HT1080 (cell line): Measurements from ENCODE around the gene NALCN. TPM values are rescaled to one million over a fixed set of nuclear protein-coding genes. Genes with fewer than 3 reads are reported as not detected.

Source experiments
- DNase-seq: peaks from one replicate; pipeline ENCODE4 v3.0.0-alpha.2; 2015; ENCODE audit warnings: low read depth
- total RNA-seq: library from RNA; depleted of rRNA; stranded (reverse); fragments of >200 nt; shearing (Covaris generic); gene quantifications from 2 replicates; pipeline ENCODE4 v1.2.3, GENCODE V29; 2014

The NALCN gene
- total RNA-seq, 1 experiment from 2014 or later, result 3.1 TPM

- no peak for DNase-seq
Measured at GRCh38 chr13:101139081-101139480, 277.2 kb downstream of the NALCN start.

- DNase-seq, result peak; percentile 51
Measured at GRCh38 chr13:101127741-101128353, 288.5 kb downstream of the NALCN start.

- no peak for DNase-seq
Measured at GRCh38 chr13:101123028-101123427, 293.3 kb downstream of the NALCN start.

GRCh38 chr13:101121608-101122007 is 294.7 kb downstream of the NALCN start:
- DNase-seq, result no peak

GRCh38 chr13:101120007-101120406 is 296.3 kb downstream of the NALCN start:
- DNase-seq, result no peak

GRCh38 chr13:101116826-101117225 is 299.5 kb downstream of the NALCN start:
- no peak for DNase-seq

- DNase-seq, result no peak
Measured at GRCh38 chr13:101116341-101116740, 300.0 kb downstream of the NALCN start.

- peak; percentile 52 for DNase-seq
Measured at GRCh38 chr13:101115762-101116171, 300.5 kb downstream of the NALCN start.

- no peak for DNase-seq
Measured at GRCh38 chr13:101111894-101112293, 304.4 kb downstream of the NALCN start.

- no peak for DNase-seq
Measured at GRCh38 chr13:101109005-101109404, 307.3 kb downstream of the NALCN start.

- DNase-seq, result peak; percentile 8
Measured at GRCh38 chr13:101098873-101099272, 317.4 kb downstream of the NALCN start.

- no peak for DNase-seq
Measured at GRCh38 chr13:101092985-101093384, 323.3 kb downstream of the NALCN start.

GRCh38 chr13:101090287-101090686 is 326.0 kb downstream of the NALCN start:
- no peak for DNase-seq

GRCh38 chr13:101085551-101085950 is 330.8 kb downstream of the NALCN start:
- DNase-seq, result no peak

GRCh38 chr13:101082441-101082840 is 333.9 kb downstream of the NALCN start:
- DNase-seq, result no peak

GRCh38 chr13:101080616-101081015 is 335.7 kb downstream of the NALCN start:
- DNase-seq, result no peak

GRCh38 chr13:101065329-101065728 is 351.0 kb downstream of the NALCN start:
- no peak for DNase-seq

- DNase-seq, result no peak
Measured at GRCh38 chr13:101059793-101060192, 356.5 kb downstream of the NALCN start.

- no peak for DNase-seq
Measured at GRCh38 chr13:101058841-101059240, 357.5 kb downstream of the NALCN start.

- DNase-seq, result no peak
Measured at GRCh38 chr13:101053301-101054093, 362.8 kb downstream of the NALCN start.

- DNase-seq, result peak; percentile 53
Measured at GRCh38 chr13:101049166-101049850, 367.0 kb downstream of the NALCN start.

- DNase-seq, result no peak
Measured at GRCh38 chr13:101036546-101036945, 379.8 kb downstream of the NALCN start.
